B cell (primary cell): ENCODE results near the gene IL4. TPM values are rescaled to one million over a fixed set of nuclear protein-coding genes. Genes with fewer than 3 reads are reported as not detected.
"Not testable (repeated sequence)": the region's sequence is repeated elsewhere in the genome, so short reads cannot be mapped to it uniquely, and the experiment has no call there.

Experiments
- ATAC-seq: fragments of 200-7000 bp; cut with Tn5 transposase; one replicate; pipeline ENCODE4 v1.10.0; 2021; ENCODE audit warnings: low read depth, mild to moderate bottlenecking, moderate number of reproducible peaks, moderate library complexity
- CTCF ChIA-PET: fragments of 350-600 bp; sonication (Branson Sonifier 250); formaldehyde crosslinking; loops from one replicate; lab custom pipeline; 2021; ENCODE audit warnings: antibody characterized with exemption, inconsistent platforms; lab: Charles Lee
- POLR2A ChIA-PET: fragments of 350-600 bp; sonication (Branson Sonifier 250); formaldehyde crosslinking; loops from one replicate; lab custom pipeline; 2021; ENCODE audit warnings: antibody characterized with exemption; lab: Charles Lee
- DNase-seq: peaks from one replicate; pipeline ENCODE4 v3.0.0; 2013
- H2AFZ ChIP-seq: 2 replicates; pipeline ENCODE4 v1.6.1; 2012; ENCODE audit warnings: mild to moderate bottlenecking, low read depth, low read length; ENCODE audit not compliant: insufficient read depth, poor library complexity, severe bottlenecking
- H3K27ac ChIP-seq, 2 donors: 1 replicate in 1 of 2; 2 replicates in 1 of 2; pipeline ENCODE4 v1.5.1; 2012 to 2013; ENCODE audit warnings: low read length in 2 of 2, mild to moderate bottlenecking in 2 of 2, moderate library complexity in 1 of 2
- H3K27me3 ChIP-seq, 4 experiments: fragments of 200-600 bp in 1 of 4; sonication (generic) in 1 of 4; replicated peaks in 1 of 4; 1 replicate in 2 of 4; 2 replicates in 2 of 4; pipeline versions ENCODE4 v1.6.1 to v1.7.0; 2013 to 2016; ENCODE audit warnings: low read length in 3 of 4, mild to moderate bottlenecking in 2 of 4, mixed read lengths in 1 of 4, moderate library complexity in 1 of 4; ENCODE audit not compliant: insufficient read depth in 4 of 4, control insufficient read depth in 3 of 4; ENCODE audit errors: control extremely low read depth in 1 of 4
- H3K36me3 ChIP-seq, 2 experiments: replicated peaks in 1 of 2; 1 replicate in 1 of 2; 2 replicates in 1 of 2; pipeline versions ENCODE4 v1.6.1 to v1.7.1; 2013; ENCODE audit warnings: low read length in 1 of 2; ENCODE audit not compliant: insufficient read depth in 2 of 2, control insufficient read depth in 1 of 2; ENCODE audit errors: control extremely low read depth in 1 of 2, extremely low read depth in 1 of 2
- H3K4me1 ChIP-seq, 2 donors: fragments of 200-600 bp in 1 of 2; sonication (generic) in 1 of 2; 1 replicate in 1 of 2; 2 replicates in 1 of 2; pipeline versions ENCODE4 v1.5.1 to v1.6.1; 2013 to 2017; ENCODE audit warnings: low read length in 2 of 2; ENCODE audit not compliant: control insufficient read depth in 2 of 2, insufficient read depth in 2 of 2
- H3K4me2 ChIP-seq: replicated peaks from 2 replicates; pipeline ENCODE3; 2012; ENCODE audit warnings: mild to moderate bottlenecking, low read depth, low read length; ENCODE audit not compliant: poor library complexity, severe bottlenecking
- H3K4me3 ChIP-seq, 5 experiments: fragments of 200-600 bp in 1 of 5; sonication (generic) in 1 of 5; 1 replicate in 3 of 5; 2 replicates in 2 of 5; pipeline versions ENCODE4 v1.5.1 to v1.7.0; 2011 to 2016; ENCODE audit warnings: low read length in 4 of 5, mild to moderate bottlenecking in 4 of 5, low read depth in 2 of 5, control low read depth in 1 of 5, moderate library complexity in 1 of 5; ENCODE audit not compliant: insufficient read depth in 1 of 5; ENCODE audit errors: control extremely low read depth in 1 of 5, extremely low read depth in 1 of 5
- H3K79me2 ChIP-seq: fragments of 200-600 bp; sonication (generic); one replicate; pipeline ENCODE4 v1.6.0; 2016; ENCODE audit warnings: low read length; ENCODE audit not compliant: control insufficient read depth, insufficient read depth
- H3K9ac ChIP-seq: fragments of 200-600 bp; sonication (generic); 2 replicates; pipeline ENCODE4 v1.6.1; 2017; ENCODE audit warnings: mild to moderate bottlenecking, low read length, moderate library complexity
- H3K9me3 ChIP-seq, 3 donors: one replicate each; pipeline versions ENCODE4 v1.6.1 to v1.7.1; 2013; ENCODE audit warnings: low read length in 2 of 3; ENCODE audit not compliant: control insufficient read depth in 2 of 3, insufficient read depth in 1 of 3; ENCODE audit errors: control extremely low read depth in 1 of 3
- H4K20me1 ChIP-seq: 2 replicates; pipeline ENCODE4 v1.6.0; 2012; ENCODE audit warnings: mild to moderate bottlenecking, low read length; ENCODE audit not compliant: insufficient read depth, control insufficient read depth, poor library complexity, severe bottlenecking
- H3K27ac Mint-ChIP-seq: one replicate; pipeline ENCODE4 v1.8.0; 2021; ENCODE audit warnings: mixed read lengths
- H3K27me3 Mint-ChIP-seq: one replicate; pipeline ENCODE4 v1.8.0; 2021; ENCODE audit warnings: mixed read lengths
- H3K4me1 Mint-ChIP-seq: one replicate; pipeline ENCODE4 v1.8.0; 2021; ENCODE audit warnings: mixed read lengths
- H3K4me3 Mint-ChIP-seq: one replicate; pipeline ENCODE4 v1.8.0; 2021; ENCODE audit warnings: mixed read lengths
- H3K9me3 Mint-ChIP-seq: one replicate; pipeline ENCODE4 v1.8.0; 2022; ENCODE audit warnings: mixed read lengths; ENCODE audit not compliant: insufficient read depth
- EZH2 ChIP-seq: IDR thresholded peaks from 2 replicates; pipeline ENCODE4 v1.6.1; 2012; ENCODE audit warnings: borderline replicate concordance, low read depth, mild to moderate bottlenecking, moderate library complexity, low read length; ENCODE audit not compliant: insufficient read depth, poor library complexity, severe bottlenecking
- WGBS: methylation state at CpG from one replicate; pipeline ENCODE4 v1.1.5; 2013; ENCODE audit warnings: missing lambda C conversion rate; ENCODE audit not compliant: insufficient coverage; 5-methylcytosine and 5-hydroxymethylcytosine counted together
- intact Hi-C: fragments of 100-400 bp; cut with micrococcal nuclease; formaldehyde crosslinking; loops from one replicate; pipeline ENCODE4 v1.10.0; 2022
- polyA plus RNA-seq: library from polyadenylated mRNA; depleted of rRNA; stranded (reverse); fragments of >200 nt; gene quantifications from 2 replicates; pipeline ENCODE4 v1.2.3, GENCODE V29; 2012
- total RNA-seq, 2 donors: library from RNA; stranded (reverse); fragments of 120-200 nt in 1 of 2; gene quantifications; 1 replicate in 1 of 2; 2 replicates in 1 of 2; pipeline versions ENCODE4 v1.2.3 to v1.2.4, GENCODE V29; 2013 to 2022
- TF ChIP-seq, protein P1 (sequence below): fragments of 200-600 bp; IDR thresholded peaks from one replicate; pipeline ENCODE4 v1.8.0; 2022; ENCODE audit warnings: antibody characterized with exemption, mild to moderate bottlenecking

IL4 gene
- total and polyA plus RNA-seq, 2 donors (not counting 1 experiment from before 2014, with no cell fraction given) = not detected

DNA sequence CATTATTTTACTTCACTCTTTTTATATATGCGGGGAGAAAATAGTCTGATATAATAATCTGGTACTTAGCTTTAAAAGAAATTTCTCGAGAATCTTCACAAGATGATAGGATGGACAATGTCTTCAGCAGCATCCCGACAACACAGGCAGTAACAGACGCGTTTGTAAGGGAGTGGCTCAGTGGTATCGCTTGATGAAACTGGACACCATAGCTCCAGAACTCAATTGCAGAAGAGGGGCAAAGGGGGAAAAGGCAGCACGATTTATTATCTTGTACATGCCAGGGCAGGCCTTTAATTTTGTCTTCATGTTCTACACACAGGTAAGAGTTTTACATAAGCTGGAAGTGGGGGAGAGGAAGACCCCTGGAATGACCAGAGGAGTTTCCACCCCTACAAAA, 15.7 kb downstream of the IL4 start:
- Histone ChIP-seq H3K4me2 (no peak overlapping the region), H4K20me1 (no peaks in the 10 kb centered on the region), H3K4me1 (peaks cover 0 to 7% of the 10 kb centered on the region in 2 donors), H3K9me3 (no peaks in the 10 kb centered on the region), H3K9ac (no peak overlapping the region), H3K27ac (no peak overlapping the region), H3K36me3 (no peaks in the 10 kb centered on the region), H2AFZ (no peak overlapping the region), H3K4me3 (no peak overlapping the region), H3K27me3 (no peaks in the 10 kb centered on the region), H3K79me2 (no peaks in the 10 kb centered on the region)
- POLR2A ChIA-PET = no interaction called here
- Mint-ChIP-seq H3K4me1 (peaks cover 21% of the 10 kb centered on the region), H3K27me3 (peaks cover 3% of the 10 kb centered on the region), H3K27ac (no peak overlapping the region), H3K4me3 (no peak overlapping the region), H3K9me3 (peaks cover 2% of the 10 kb centered on the region)
- no peak for ATAC-seq
- no peak for TF ChIP-seq EZH2
- TF ChIP-seq, protein P1, sequence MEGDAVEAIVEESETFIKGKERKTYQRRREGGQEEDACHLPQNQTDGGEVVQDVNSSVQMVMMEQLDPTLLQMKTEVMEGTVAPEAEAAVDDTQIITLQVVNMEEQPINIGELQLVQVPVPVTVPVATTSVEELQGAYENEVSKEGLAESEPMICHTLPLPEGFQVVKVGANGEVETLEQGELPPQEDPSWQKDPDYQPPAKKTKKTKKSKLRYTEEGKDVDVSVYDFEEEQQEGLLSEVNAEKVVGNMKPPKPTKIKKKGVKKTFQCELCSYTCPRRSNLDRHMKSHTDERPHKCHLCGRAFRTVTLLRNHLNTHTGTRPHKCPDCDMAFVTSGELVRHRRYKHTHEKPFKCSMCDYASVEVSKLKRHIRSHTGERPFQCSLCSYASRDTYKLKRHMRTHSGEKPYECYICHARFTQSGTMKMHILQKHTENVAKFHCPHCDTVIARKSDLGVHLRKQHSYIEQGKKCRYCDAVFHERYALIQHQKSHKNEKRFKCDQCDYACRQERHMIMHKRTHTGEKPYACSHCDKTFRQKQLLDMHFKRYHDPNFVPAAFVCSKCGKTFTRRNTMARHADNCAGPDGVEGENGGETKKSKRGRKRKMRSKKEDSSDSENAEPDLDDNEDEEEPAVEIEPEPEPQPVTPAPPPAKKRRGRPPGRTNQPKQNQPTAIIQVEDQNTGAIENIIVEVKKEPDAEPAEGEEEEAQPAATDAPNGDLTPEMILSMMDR = no peak
- intact Hi-C loops = no loop called here
- 95% methylated on average over 5 of the region's 7 CpGs for WGBS
- CTCF ChIA-PET = no interaction called here
- DNase-seq = no peak

DNA sequence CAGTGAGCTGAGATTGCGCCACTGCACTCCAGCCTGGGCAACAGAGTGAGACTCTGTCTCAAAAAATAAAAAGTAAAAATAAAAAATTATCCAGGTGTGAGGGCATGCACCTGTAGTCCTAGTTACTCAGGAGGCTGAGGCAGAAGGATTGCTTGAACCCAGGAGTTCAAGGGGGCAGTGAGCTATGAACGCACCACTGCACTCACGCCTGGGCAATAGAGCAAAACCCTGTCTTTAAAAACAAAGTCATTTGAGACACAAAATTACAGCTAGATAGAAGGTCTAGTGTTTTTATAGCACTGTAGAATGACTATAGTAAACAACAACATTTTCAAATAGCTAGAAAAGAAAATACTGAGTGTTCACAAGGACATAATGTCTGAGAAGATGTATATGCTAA, 16.4 kb downstream of the IL4 start:
- Histone ChIP-seq H4K20me1 (no peaks in the 10 kb centered on the region), H3K9ac (no peak overlapping the region), H3K27me3 (no peaks in the 10 kb centered on the region), H3K4me1 (peaks cover 0 to 7% of the 10 kb centered on the region in 2 donors), H3K4me3 (no peak overlapping the region), H3K9me3 (no peaks in the 10 kb centered on the region), H3K79me2 (no peaks in the 10 kb centered on the region), H3K4me2 (no peak overlapping the region), H3K36me3 (no peaks in the 10 kb centered on the region), H2AFZ (no peak overlapping the region), H3K27ac (no peak overlapping the region)
- intact Hi-C loops = no loop called here
- ChIA-PET POLR2A (no interaction called here), CTCF (no interaction called here)
- TF ChIP-seq EZH2 = no peak
- TF ChIP-seq, protein P1 = no peak
- Mint-ChIP-seq H3K27ac (no peak overlapping the region), H3K4me1 (peaks cover 21% of the 10 kb centered on the region), H3K9me3 (peaks cover 2% of the 10 kb centered on the region), H3K4me3 (no peak overlapping the region), H3K27me3 (peaks cover 3% of the 10 kb centered on the region)
- no CpG with 5 or more reads among the region's 3 CpGs for WGBS
- no peak for DNase-seq
- ATAC-seq = no peak

DNA sequence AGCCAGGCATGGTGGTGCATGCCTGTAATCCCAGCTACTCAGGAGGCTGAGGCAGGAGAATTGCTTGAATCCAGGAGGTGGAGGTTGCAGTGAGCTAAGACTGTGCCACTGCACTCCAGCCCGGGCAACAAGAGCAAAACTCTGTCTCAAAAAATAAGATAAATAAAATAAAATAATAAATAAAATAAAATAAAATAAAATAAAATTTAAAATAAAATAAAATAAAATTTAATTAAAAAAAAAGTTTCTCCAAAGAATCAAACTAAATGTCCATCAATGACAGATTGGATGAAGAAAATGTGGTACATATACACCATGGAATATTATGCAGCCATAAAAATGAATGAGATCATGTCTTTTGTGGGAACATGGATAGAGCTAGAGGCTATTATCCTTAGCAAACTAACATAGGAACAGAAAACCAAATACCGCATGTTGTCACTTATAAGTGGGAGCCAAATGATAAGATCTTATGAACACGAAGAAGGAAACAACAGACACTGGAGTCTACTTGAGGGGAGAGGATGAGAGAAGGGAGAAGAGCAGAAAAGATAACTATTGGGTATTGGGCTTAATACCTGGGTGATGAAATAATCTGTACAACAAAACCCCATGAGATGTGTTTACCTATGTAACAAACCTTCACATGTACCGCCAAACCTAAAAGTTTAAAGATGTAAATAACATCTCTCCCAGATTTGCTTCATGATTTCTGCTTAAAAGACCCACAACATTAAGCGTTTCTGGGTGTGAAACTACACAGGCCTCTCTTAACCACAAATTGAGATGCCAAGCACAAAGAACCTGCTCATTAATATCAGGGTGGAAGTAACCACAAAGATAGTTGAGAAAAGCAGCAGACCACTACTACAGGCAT, 18.2 kb downstream of the IL4 start:
- H3K4me3 ChIP-seq, H3K9me3 Mint-ChIP-seq, H4K20me1 ChIP-seq, H3K4me2 ChIP-seq, DNase-seq, ATAC-seq, H3K9me3 ChIP-seq, H3K9ac ChIP-seq, H3K27me3 ChIP-seq, H3K27ac ChIP-seq, intact Hi-C loops, H3K4me1 ChIP-seq, H3K4me3 Mint-ChIP-seq, CTCF ChIA-PET, H3K27me3 Mint-ChIP-seq, H3K27ac Mint-ChIP-seq, H3K36me3 ChIP-seq, H3K79me2 ChIP-seq, POLR2A ChIA-PET, H2AFZ ChIP-seq: not testable (repeated sequence)
- H3K4me1 Mint-ChIP-seq = peaks cover 20% of the 10 kb centered on the region
- 100% methylated on average over 2 of the region's 5 CpGs for WGBS
